Astrocyte (in vitro differentiated cells and primary cell): ENCODE measurements around the gene HAVCR2. TPM values are rescaled to one million over a fixed set of nuclear protein-coding genes. Genes with fewer than 3 reads are reported as not detected.

ENCODE experiments used
- DNase-seq: peaks from one replicate; pipeline ENCODE4 v3.0.0-alpha.2; 2010; ENCODE audit warnings: low read depth
- FAIRE-seq: peaks from 2 replicates; lab custom pipeline; 2011; peaks lifted over from hg19 to GRCh38; lab: Jason Lieb, UNC
- H2AFZ ChIP-seq: 2 replicates; pipeline ENCODE4 v1.6.0; 2012; ENCODE audit warnings: low read depth, low read length, inconsistent platforms
- H3K27ac ChIP-seq: 2 replicates; pipeline ENCODE4 v1.5.1; 2011; ENCODE audit warnings: low read depth, low read length, inconsistent platforms
- H3K27me3 ChIP-seq: 2 replicates; pipeline ENCODE4 v1.6.0; 2011; ENCODE audit warnings: low read length, inconsistent platforms; ENCODE audit not compliant: insufficient read depth
- H3K36me3 ChIP-seq: 2 replicates; pipeline ENCODE4 v1.5.1; 2011; ENCODE audit warnings: low read length, inconsistent platforms; ENCODE audit not compliant: insufficient read depth
- H3K4me1 ChIP-seq: 2 replicates; pipeline ENCODE4 v1.5.1; 2011; ENCODE audit warnings: low read length, inconsistent platforms; ENCODE audit not compliant: insufficient read depth
- H3K4me2 ChIP-seq: 2 replicates; pipeline ENCODE4 v1.6.0; 2012; ENCODE audit warnings: low read length, inconsistent platforms
- H3K4me3 ChIP-seq: 2 replicates; pipeline ENCODE4 v1.5.1; 2011; ENCODE audit warnings: low read depth, mild to moderate bottlenecking, low read length, inconsistent platforms; ENCODE audit not compliant: insufficient read depth
- H3K79me2 ChIP-seq: 2 replicates; pipeline ENCODE4 v1.6.0; 2012; ENCODE audit warnings: mild to moderate bottlenecking, low read length, inconsistent platforms; ENCODE audit not compliant: insufficient read depth
- H3K9ac ChIP-seq: 2 replicates; pipeline ENCODE4 v1.6.0; 2012; ENCODE audit warnings: mild to moderate bottlenecking, low read length, inconsistent platforms
- H3K9me3 ChIP-seq: 2 replicates; pipeline ENCODE4 v1.5.1; 2012; ENCODE audit warnings: low read depth, mild to moderate bottlenecking, low read length, inconsistent platforms; ENCODE audit not compliant: insufficient read depth
- H4K20me1 ChIP-seq: 2 replicates; pipeline ENCODE4 v1.6.0; 2012; ENCODE audit warnings: low read length, inconsistent platforms; ENCODE audit not compliant: insufficient read depth
- H3K27ac Mint-ChIP-seq: one replicate; pipeline ENCODE4 v1.8.0; 2021; ENCODE audit warnings: mild to moderate bottlenecking, mixed read lengths; ENCODE audit not compliant: unreplicated experiment
- H3K27me3 Mint-ChIP-seq: one replicate; pipeline ENCODE4 v1.8.0; 2021; ENCODE audit warnings: low read depth, mixed read lengths; ENCODE audit not compliant: unreplicated experiment
- H3K36me3 Mint-ChIP-seq: one replicate; pipeline ENCODE4 v1.8.0; 2021; ENCODE audit warnings: low read depth, mixed read lengths; ENCODE audit not compliant: unreplicated experiment
- H3K4me1 Mint-ChIP-seq: one replicate; pipeline ENCODE4 v1.8.0; 2021; ENCODE audit warnings: low read depth, mixed read lengths; ENCODE audit not compliant: unreplicated experiment
- H3K4me3 Mint-ChIP-seq: one replicate; pipeline ENCODE4 v1.8.0; 2021; ENCODE audit warnings: mild to moderate bottlenecking, moderate library complexity, mixed read lengths; ENCODE audit not compliant: unreplicated experiment
- H3K9me3 Mint-ChIP-seq: one replicate; pipeline ENCODE4 v1.8.0; 2021; ENCODE audit warnings: mild to moderate bottlenecking, mixed read lengths; ENCODE audit not compliant: unreplicated experiment
- CTCF ChIP-seq: IDR thresholded peaks from 2 replicates; pipeline ENCODE4 v1.5.1; 2011; ENCODE audit warnings: low read depth, mild to moderate bottlenecking, inconsistent platforms, low read length, moderate library complexity; ENCODE audit not compliant: insufficient read depth
- EZH2 ChIP-seq: IDR thresholded peaks from 2 replicates; pipeline ENCODE4 v1.6.1; 2012; ENCODE audit warnings: mild to moderate bottlenecking, low read length, inconsistent platforms; ENCODE audit not compliant: insufficient read depth
- total RNA-seq: library from RNA; stranded (reverse); gene quantifications from 2 replicates; pipeline ENCODE4 v1.2.1, GENCODE V29; 2021

Gene HAVCR2
- total RNA-seq, 1 donor from 2014 or later, result 7.4 TPM

DNA sequence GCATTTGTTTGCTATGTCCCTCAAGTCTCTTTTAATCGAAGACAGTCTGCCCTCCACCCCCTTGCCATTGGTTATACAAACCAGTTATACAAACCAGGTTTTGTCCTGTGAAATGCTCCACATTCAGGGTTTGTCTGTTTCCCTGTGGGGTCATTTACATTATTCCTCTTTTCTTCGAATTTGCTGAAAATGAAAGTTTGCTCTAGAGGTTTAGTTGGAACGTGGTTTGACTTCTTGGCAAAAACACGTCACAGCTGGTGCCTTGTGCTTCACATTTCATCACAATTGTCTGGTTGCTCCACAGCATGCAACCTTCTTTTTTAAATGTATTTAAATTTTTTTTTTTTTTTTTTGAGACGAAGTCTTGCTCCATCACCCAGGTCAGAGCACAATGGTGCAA lies 4.2 kb upstream of the HAVCR2 start:
- Mint-ChIP-seq H3K36me3 (no peaks in the 10 kb centered on the region), H3K9me3 (no peaks in the 10 kb centered on the region), H3K27me3 (no peaks in the 10 kb centered on the region), H3K4me3 (no peak overlapping the region), H3K27ac (no peak overlapping the region), H3K4me1 (peaks cover 25% of the 10 kb centered on the region)
- Histone ChIP-seq H4K20me1 (no peaks in the 10 kb centered on the region), H3K9me3 (no peaks in the 10 kb centered on the region), H3K79me2 (no peaks in the 10 kb centered on the region), H3K4me3 (no peak overlapping the region), H3K4me2 (no peak overlapping the region), H2AFZ (no peak overlapping the region), H3K27me3 (no peaks in the 10 kb centered on the region), H3K9ac (no peak overlapping the region), H3K4me1 (no peaks in the 10 kb centered on the region), H3K36me3 (no peaks in the 10 kb centered on the region), H3K27ac (no peak overlapping the region)
- no peak for TF ChIP-seq CTCF
- TF ChIP-seq EZH2, result no peak
- FAIRE-seq (no peak), DNase-seq (no peak)

- Mint-ChIP-seq H3K27ac (no peak overlapping the region), H3K9me3 (no peaks in the 10 kb centered on the region), H3K27me3 (no peaks in the 10 kb centered on the region), H3K4me1 (peaks cover 32% of the 10 kb centered on the region), H3K4me3 (no peak overlapping the region), H3K36me3 (no peaks in the 10 kb centered on the region)
- Histone ChIP-seq H2AFZ (no peak overlapping the region), H3K9ac (no peak overlapping the region), H4K20me1 (no peaks in the 10 kb centered on the region), H3K4me3 (no peak overlapping the region), H3K36me3 (no peaks in the 10 kb centered on the region), H3K4me1 (no peaks in the 10 kb centered on the region), H3K27me3 (no peaks in the 10 kb centered on the region), H3K4me2 (no peak overlapping the region), H3K9me3 (no peaks in the 10 kb centered on the region), H3K27ac (no peak overlapping the region), H3K79me2 (no peaks in the 10 kb centered on the region)
- TF ChIP-seq CTCF (no peak), EZH2 (no peak)
- FAIRE-seq (no peak), DNase-seq (no peak)
Observed at GRCh38 chr5:157109744-157110143, 900 bp upstream of the HAVCR2 start.

GRCh38 chr5:157107508-157107907 lies 1.3 kb downstream of the HAVCR2 start:
- no peaks in the 10 kb centered on the region for H3K27me3 Mint-ChIP-seq
- no peaks in the 10 kb centered on the region for H4K20me1 ChIP-seq
- no peaks in the 10 kb centered on the region for H3K79me2 ChIP-seq
- no peaks in the 10 kb centered on the region for H3K36me3 Mint-ChIP-seq
- no peaks in the 10 kb centered on the region for H3K4me1 ChIP-seq
- peak overlapping the region; percentile 9 for H3K4me2 ChIP-seq
- no peak overlapping the region for H3K27ac ChIP-seq
- H3K27me3 ChIP-seq, result no peaks in the 10 kb centered on the region
- H3K27ac Mint-ChIP-seq, result peak overlapping the region; percentile 97
- no peaks in the 10 kb centered on the region for H3K9me3 Mint-ChIP-seq
- FAIRE-seq, result no peak
- no peak overlapping the region for H3K4me3 ChIP-seq
- peak overlapping the region; percentile 55 for H3K4me3 Mint-ChIP-seq
- DNase-seq, result peak; percentile 54
- H3K9me3 ChIP-seq, result no peaks in the 10 kb centered on the region
- peaks cover 31% of the 10 kb centered on the region for H3K4me1 Mint-ChIP-seq
- H3K9ac ChIP-seq, result no peak overlapping the region
- H3K36me3 ChIP-seq, result no peaks in the 10 kb centered on the region
- peak overlapping the region; percentile 5 for H2AFZ ChIP-seq
- TF ChIP-seq CTCF (no peak), EZH2 (no peak)
